HCT116 (cell line): ENCODE measurements around the gene CCRL2. TPM values are rescaled to one million over a fixed set of nuclear protein-coding genes. Genes with fewer than 3 reads are reported as not detected.

Source experiments
- ATAC-seq: fragments of 200-7000 bp; cut with Tn5 transposase; 2 replicates; pipeline ENCODE4 v1.9.1; 2020; ENCODE audit warnings: mild to moderate bottlenecking, moderate library complexity
- BruUV-seq: library from RNA; stranded (reverse); fragments of 400-500 nt; replicated peaks from 2 replicates; lab custom pipeline; 2021; lab: Mats Ljungman, UMichigan
- CTCF ChIA-PET: fragments of 300-600 bp; sonication (Branson Sonifier 250); formaldehyde crosslinking; loops from one replicate; lab custom pipeline; 2021; ENCODE audit warnings: antibody characterized with exemption; lab: Charles Lee
- POLR2A ChIA-PET: fragments of 300-600, 350-600 bp; sonication (Branson Sonifier 250); formaldehyde crosslinking; loops from one replicate; lab custom pipeline; 2021; ENCODE audit warnings: antibody characterized with exemption; lab: Charles Lee
- RAD21 ChIA-PET, 2 experiments: fragments of 300-600 bp; sonication (Branson Sonifier 250); formaldehyde crosslinking; loops; one replicate each; lab custom pipeline; 2023; ENCODE audit warnings: low total read pairs in 2 of 2; ENCODE audit not compliant: uncharacterized antibody in 2 of 2, unreplicated experiment in 2 of 2, low non-redundant PET in 1 of 2; lab: Charles Lee
- DNase-seq: peaks from one replicate; pipeline ENCODE4 v3.0.0-alpha.2; 2010; ENCODE audit warnings: low read depth, low spot score
- H2AFZ ChIP-seq: fragments of 200-600 bp; shearing (Covaris generic), sonication (generic); 2 replicates; pipeline ENCODE4 v1.6.1; 2017; ENCODE audit warnings: low read depth, mixed run types, mixed read lengths, antibody characterized with exemption, low read length; ENCODE audit not compliant: poor library complexity, severe bottlenecking
- H3K27ac ChIP-seq: 2 replicates; pipeline ENCODE4 v1.5.1; 2012; ENCODE audit warnings: low read depth, low read length
- H3K27me3 ChIP-seq: fragments of 200-600 bp; sonication (generic); 2 replicates; pipeline ENCODE4 v1.6.1; 2016; ENCODE audit warnings: mixed run types, low read length, mixed read lengths; ENCODE audit not compliant: insufficient read depth
- H3K36me3 ChIP-seq, 2 experiments: fragments of 200-500 bp in 1 of 2; fragments of 200-600 bp in 1 of 2; sonication (Bioruptor generic) in 1 of 2; sonication (generic) in 1 of 2; 2 replicates each; pipeline versions ENCODE4 v1.5.1 to v1.6.1; 2014 to 2016; ENCODE audit warnings: low read length in 2 of 2, inconsistent platforms in 1 of 2, mixed read lengths in 1 of 2, mixed run types in 1 of 2; ENCODE audit not compliant: insufficient read depth in 2 of 2, control insufficient read depth in 1 of 2
- H3K4me1 ChIP-seq, 2 experiments: fragments of 200-600 bp in 1 of 2; sonication (generic) in 1 of 2; 2 replicates each; pipeline versions ENCODE4 v1.5.1 to v1.6.1; 2012 to 2017; ENCODE audit warnings: low read length in 2 of 2, inconsistent platforms in 1 of 2, mild to moderate bottlenecking in 1 of 2, mixed read lengths in 1 of 2, mixed run types in 1 of 2, moderate library complexity in 1 of 2; ENCODE audit not compliant: insufficient read depth in 2 of 2, control insufficient read depth in 1 of 2
- H3K4me2 ChIP-seq: fragments of 200-600 bp; sonication (generic); 2 replicates; pipeline ENCODE4 v1.6.1; 2017; ENCODE audit warnings: mixed run types, low read length, mixed read lengths
- H3K4me3 ChIP-seq, 2 experiments: fragments of 200-600 bp in 1 of 2; sonication (generic) in 1 of 2; replicated peaks in 1 of 2; 2 replicates each; pipeline ENCODE4 v1.5.1; 2011 to 2016; ENCODE audit warnings: low read length in 2 of 2, control low read depth in 1 of 2, low read depth in 1 of 2, mild to moderate bottlenecking in 1 of 2, mixed read lengths in 1 of 2, mixed run types in 1 of 2
- H3K79me2 ChIP-seq: fragments of 200-600 bp; sonication (generic); 2 replicates; pipeline ENCODE4 v1.6.1; 2017; ENCODE audit warnings: mild to moderate bottlenecking, mixed run types, low read length, moderate library complexity, mixed read lengths; ENCODE audit not compliant: insufficient read depth
- H3K9ac ChIP-seq: fragments of 200-600 bp; sonication (generic); 2 replicates; pipeline ENCODE4 v1.6.1; 2016; ENCODE audit warnings: low read length, mixed read lengths
- H3K9me2 ChIP-seq: fragments of 200-600 bp; sonication (generic), shearing (Covaris generic); 2 replicates; pipeline ENCODE4 v1.6.1; 2017; ENCODE audit warnings: mixed run types, mild to moderate bottlenecking, moderate library complexity; ENCODE audit not compliant: insufficient read depth
- H3K9me3 ChIP-seq, 2 experiments: fragments of 200-500 bp in 1 of 2; fragments of 200-600 bp in 1 of 2; sonication (Bioruptor generic) in 1 of 2; sonication (generic) in 1 of 2; 2 replicates each; pipeline ENCODE4 v1.6.1; 2014 to 2017; ENCODE audit warnings: low read length in 2 of 2, mixed read lengths in 2 of 2, inconsistent platforms in 1 of 2, low read depth in 1 of 2, mild to moderate bottlenecking in 1 of 2, mixed run types in 1 of 2, moderate library complexity in 1 of 2; ENCODE audit not compliant: control insufficient read depth in 1 of 2, insufficient read depth in 1 of 2
- H4K20me1 ChIP-seq: fragments of 200-600 bp; sonication (generic), shearing (Covaris generic); 2 replicates; pipeline ENCODE4 v1.6.1; 2017; ENCODE audit warnings: mixed run types, mild to moderate bottlenecking, moderate library complexity; ENCODE audit not compliant: insufficient read depth
- EZH2phosphoT487 ChIP-seq: fragments of 200-600 bp; IDR thresholded peaks from 2 replicates; pipeline ENCODE4 v1.6.1; 2018; ENCODE audit warnings: antibody characterized with exemption, borderline replicate concordance
- JUND ChIP-seq: IDR thresholded peaks from 2 replicates; pipeline ENCODE4 v1.6.1; 2012
- MAX ChIP-seq: IDR thresholded peaks from 2 replicates; pipeline ENCODE4 v1.6.1; 2012
- POLR2AphosphoS5 ChIP-seq: IDR thresholded peaks from 2 replicates; pipeline ENCODE4 v1.6.1; 2011; ENCODE audit warnings: mild to moderate bottlenecking, low read depth, low read length, moderate library complexity
- REST ChIP-seq: IDR thresholded peaks from 2 replicates; pipeline ENCODE4 v1.6.1; 2012; ENCODE audit warnings: low read depth
- YY1 ChIP-seq: IDR thresholded peaks from 2 replicates; pipeline ENCODE4 v1.6.1; 2011; ENCODE audit warnings: low read length, low read depth, moderate library complexity, mild to moderate bottlenecking; ENCODE audit not compliant: insufficient replicate concordance; ENCODE audit errors: extremely low read depth
- ZBTB33 ChIP-seq: IDR thresholded peaks from 2 replicates; pipeline ENCODE4 v1.6.1; 2011; ENCODE audit warnings: mild to moderate bottlenecking, low read length, moderate library complexity; ENCODE audit not compliant: insufficient replicate concordance; ENCODE audit errors: extremely low read depth
- intact Hi-C: fragments of 100-400 bp; cut with micrococcal nuclease; formaldehyde crosslinking; loops from 2 replicates; pipeline ENCODE4 v1.10.0; 2022
- total RNA-seq: library from RNA; stranded (reverse); gene quantifications from one replicate; pipeline ENCODE4 v1.2.1, GENCODE V29; 2021; ENCODE audit not compliant: unreplicated experiment

CCRL2 gene
- total RNA-seq, 1 experiment from 2014 or later, result not detected

GRCh38 chr3:46375218-46375617 is 31.8 kb upstream of the CCRL2 start:
- intact Hi-C loops, result loop anchor here (5.0 to 10.0 kb wide), 2 partner anchors 298 to 610 kb away; no protein-coding TSS in a partner anchor
- Histone ChIP-seq H3K79me2 (no peaks in the 10 kb centered on the region), H3K27ac (no peak overlapping the region), H3K27me3 (peaks cover 50% of the 10 kb centered on the region), H2AFZ (no peak overlapping the region), H3K9ac (no peak overlapping the region), H3K9me3 (no peaks in the 10 kb centered on the region), H3K9me2 (no peaks in the 10 kb centered on the region), H3K4me3 (no peak overlapping the region), H3K36me3 (no peaks in the 10 kb centered on the region), H3K4me1 (peaks cover 0 to 3% of the 10 kb centered on the region in 2 experiments; a peak in 1 of 4 replicates), H4K20me1 (no peaks in the 10 kb centered on the region), H3K4me2 (no peak overlapping the region)
- POLR2A ChIA-PET, result no interaction called here
- no TSS peak for BruUV-seq
- TF ChIP-seq EZH2phosphoT487, result no peak
- TF ChIP-seq MAX, result no peak
- no peak for TF ChIP-seq JUND
- TF ChIP-seq YY1, result no peak
- TF ChIP-seq POLR2AphosphoS5, result no peak
- no peak for TF ChIP-seq REST
- no peak for TF ChIP-seq ZBTB33
- ATAC-seq (no peak), DNase-seq (no peak)
- CTCF ChIA-PET, result no interaction called here
- RAD21 ChIA-PET, result no interaction called here
